ENCODE results near the gene DNAJC1.
A peak's percentile ranks its signal among the peaks of the same experiment; 100 is the strongest.

The DNAJC1 gene, protein sequence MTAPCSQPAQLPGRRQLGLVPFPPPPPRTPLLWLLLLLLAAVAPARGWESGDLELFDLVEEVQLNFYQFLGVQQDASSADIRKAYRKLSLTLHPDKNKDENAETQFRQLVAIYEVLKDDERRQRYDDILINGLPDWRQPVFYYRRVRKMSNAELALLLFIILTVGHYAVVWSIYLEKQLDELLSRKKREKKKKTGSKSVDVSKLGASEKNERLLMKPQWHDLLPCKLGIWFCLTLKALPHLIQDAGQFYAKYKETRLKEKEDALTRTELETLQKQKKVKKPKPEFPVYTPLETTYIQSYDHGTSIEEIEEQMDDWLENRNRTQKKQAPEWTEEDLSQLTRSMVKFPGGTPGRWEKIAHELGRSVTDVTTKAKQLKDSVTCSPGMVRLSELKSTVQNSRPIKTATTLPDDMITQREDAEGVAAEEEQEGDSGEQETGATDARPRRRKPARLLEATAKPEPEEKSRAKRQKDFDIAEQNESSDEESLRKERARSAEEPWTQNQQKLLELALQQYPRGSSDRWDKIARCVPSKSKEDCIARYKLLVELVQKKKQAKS

GRCh38 chr10:22003177-22003963, at the start of gene DNAJC1:
Gene DNAJC1, minus strand, starts transcription at chr10:22003730. Its CDS starts 296 bp downstream, at chr10:22003434.
- TF ChIP-seq CTCF (IDR thresholded peaks at IDR 0.05; ENCODE audit: low read depth, low read length, missing control alignments): no peak
- H3K4me3 ChIP-seq (replicated peaks; ENCODE audit: low read depth, low read length): peak within 1 kb of the TSS; percentile 75
- DNase-seq (ENCODE audit: extremely low read depth, low read depth): peak; percentile 78

- H3K4me3 ChIP-seq (replicated peaks; ENCODE audit: low read depth, low read length): no peak overlapping the region
- no peak for DNase-seq (ENCODE audit: extremely low read depth, low read depth)
- no peak for TF ChIP-seq CTCF (IDR thresholded peaks at IDR 0.05; ENCODE audit: low read depth, low read length, missing control alignments)
Observed at GRCh38 chr10:22053048-22053447, 49.5 kb upstream of the DNAJC1 start.

GRCh38 chr10:22049635-22050034, 46.1 kb upstream of the DNAJC1 start:
- DNase-seq (ENCODE audit: extremely low read depth, low read depth): no peak
- H3K4me3 ChIP-seq (replicated peaks; ENCODE audit: low read depth, low read length): no peak overlapping the region
- no peak for TF ChIP-seq CTCF (IDR thresholded peaks at IDR 0.05; ENCODE audit: low read depth, low read length, missing control alignments)

DNA sequence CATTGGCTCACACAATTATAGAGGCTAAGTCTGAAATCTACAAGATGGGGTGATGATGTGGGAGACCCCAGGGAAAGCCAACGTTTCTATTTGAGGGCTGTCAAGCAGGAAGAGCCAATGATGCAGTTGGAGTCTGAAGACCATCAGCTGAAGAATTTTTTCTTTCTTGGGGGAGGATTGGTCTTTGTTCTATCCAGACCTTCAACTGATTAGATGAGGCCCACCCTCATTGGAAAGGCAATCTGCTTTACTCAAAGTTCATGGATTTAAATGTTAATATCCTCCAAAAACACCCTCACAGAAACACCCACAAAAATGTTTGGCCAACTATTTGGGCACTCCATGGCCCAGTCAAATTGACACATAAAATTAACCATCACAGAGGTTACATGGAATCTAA, 44.3 kb upstream of the DNAJC1 start:
- no peak for DNase-seq (ENCODE audit: extremely low read depth, low read depth)
- TF ChIP-seq CTCF (IDR thresholded peaks at IDR 0.05; ENCODE audit: low read depth, low read length, missing control alignments): no peak

DNA sequence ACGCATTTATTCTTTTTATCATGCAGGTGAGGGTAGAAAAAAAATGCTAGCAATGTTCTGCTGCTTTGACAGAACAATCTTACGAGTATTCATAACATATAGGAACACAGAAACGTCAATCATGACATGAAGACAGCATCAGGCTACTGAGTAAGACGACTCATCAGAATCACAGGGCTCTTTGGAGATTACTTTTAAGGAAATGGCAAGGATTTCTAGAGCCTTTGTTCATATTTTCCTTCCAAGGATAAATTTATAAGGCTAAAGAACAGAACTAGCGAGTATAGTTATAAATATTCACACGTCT, 39.8 kb upstream of the DNAJC1 start:
- no peak for TF ChIP-seq CTCF (IDR thresholded peaks at IDR 0.05; ENCODE audit: low read depth, low read length, missing control alignments)
- no peak overlapping the region for H3K4me3 ChIP-seq (replicated peaks; ENCODE audit: low read depth, low read length)
- no peak for DNase-seq (ENCODE audit: extremely low read depth, low read depth)

More for the DNA sequence above, 44.3 kb upstream of the DNAJC1 start:
- no peak overlapping the region for H3K4me3 ChIP-seq (replicated peaks; ENCODE audit: low read depth, low read length)

DNA sequence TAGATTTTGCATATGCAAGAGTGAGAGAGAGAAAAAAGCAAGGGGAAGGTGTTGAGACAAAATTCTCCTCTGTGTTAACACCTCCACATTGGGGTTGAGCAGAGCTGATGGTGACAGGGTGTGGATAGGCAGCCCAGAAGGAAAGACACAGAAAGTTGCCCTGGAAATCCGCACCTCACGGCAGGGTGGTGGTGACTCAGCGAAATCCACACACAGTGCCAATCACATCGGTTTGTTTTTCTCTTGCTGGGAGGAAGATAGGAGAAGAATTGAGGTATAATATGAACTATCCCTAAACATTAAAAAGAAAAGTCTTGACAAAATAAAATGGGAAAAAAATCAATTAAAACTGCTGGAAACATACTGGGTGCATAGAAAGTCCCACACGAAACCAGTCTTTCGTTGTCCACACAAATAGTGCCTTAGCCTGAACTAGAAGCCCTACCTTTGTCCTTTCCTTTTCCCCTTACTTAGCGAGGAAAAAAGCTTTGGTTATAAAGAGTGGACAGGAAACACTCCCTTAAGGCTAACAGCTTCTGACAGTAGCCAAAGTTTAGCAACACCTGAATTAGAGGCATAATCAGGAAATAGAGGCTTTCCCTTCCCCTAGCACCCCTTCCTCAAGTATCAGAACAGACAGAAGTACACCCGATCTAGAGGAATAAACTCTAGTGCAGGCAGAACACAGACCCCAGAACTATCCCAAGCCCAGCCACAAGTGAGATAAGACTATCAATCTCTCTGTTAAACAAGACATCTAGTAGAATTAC, 39.2 kb upstream of the DNAJC1 start:
- TF ChIP-seq CTCF (IDR thresholded peaks at IDR 0.05; ENCODE audit: low read depth, low read length, missing control alignments): no peak
- no peak for DNase-seq (ENCODE audit: extremely low read depth, low read depth)
- H3K4me3 ChIP-seq (replicated peaks; ENCODE audit: low read depth, low read length): no peak overlapping the region
